Ascending aorta (tissue), 2 donors: ENCODE data around the gene CFAP47. TPM values are rescaled to one million over a fixed set of nuclear protein-coding genes. Genes with fewer than 3 reads are reported as not detected.

Experiments
- DNase-seq, 2 donors: peaks; one replicate each; pipeline ENCODE4 v3.0.0-alpha.2; 2019; ENCODE audit warnings: low spot score in 2 of 2
- H3K27ac ChIP-seq, 2 donors: fragments of 200-600 bp; sonication (generic); one replicate each; pipeline ENCODE4 v1.5.1; 2016 to 2017; ENCODE audit warnings: mild to moderate bottlenecking in 1 of 2
- H3K27me3 ChIP-seq: fragments of 200-600 bp; sonication (generic); one replicate; pipeline ENCODE4 v1.5.1; 2017
- H3K36me3 ChIP-seq, 2 donors: fragments of 200-600 bp; sonication (generic); one replicate each; pipeline ENCODE4 v1.5.1; 2016
- H3K4me1 ChIP-seq, 2 donors: fragments of 200-600 bp; sonication (generic); one replicate each; pipeline ENCODE4 v1.5.1; 2016 to 2017; ENCODE audit warnings: mild to moderate bottlenecking in 1 of 2
- H3K4me3 ChIP-seq, 2 donors: fragments of 200-600 bp; sonication (generic); one replicate each; pipeline ENCODE4 v1.5.1; 2016 to 2017; ENCODE audit warnings: mild to moderate bottlenecking in 1 of 2
- H3K9me3 ChIP-seq, 2 donors: fragments of 200-600 bp; sonication (generic); one replicate each; pipeline ENCODE4 v1.5.1; 2016
- CTCF ChIP-seq, 3 experiments: fragments of 200-600 bp in 2 of 3; fragments of 450-650 bp in 1 of 3; sonication (generic) in 2 of 3; IDR thresholded peaks; one replicate each; pipeline ENCODE4 v1.5.1; 2016 to 2019; ENCODE audit warnings: antibody characterized with exemption in 3 of 3, mild to moderate bottlenecking in 1 of 3, moderate library complexity in 1 of 3
- intact Hi-C: fragments of 100-400 bp; cut with DNase I; formaldehyde crosslinking; loops from one replicate; pipeline ENCODE4 v1.15.1; 2023
- total RNA-seq: library from RNA; depleted of rRNA; stranded (reverse); fragments of >200 nt; gene quantifications from one replicate; pipeline ENCODE4 v1.1.0, GENCODE V29; 2016

Gene CFAP47
- total RNA-seq, 1 donor from 2014 or later: not detected

DNA sequence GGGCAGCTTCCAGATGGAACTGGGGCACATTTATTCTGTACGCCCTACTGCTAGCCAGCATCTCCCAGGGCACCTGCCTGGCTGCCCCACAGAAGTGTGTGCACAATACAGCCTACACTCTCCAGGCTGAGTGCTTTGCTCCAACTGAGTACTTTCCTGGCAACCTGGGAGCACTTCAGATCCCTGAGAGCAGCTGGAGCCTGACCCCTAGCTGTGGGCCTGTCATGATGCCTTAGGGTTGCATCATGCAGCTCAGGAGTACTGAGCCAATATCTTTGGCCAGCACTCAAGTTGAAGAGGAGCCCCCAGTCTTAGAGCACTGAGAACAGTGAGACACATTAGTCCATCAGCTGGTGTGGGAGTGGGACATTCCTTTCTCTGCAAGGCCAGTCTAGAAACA, 321.9 kb downstream of the CFAP47 start:
- H3K27me3 ChIP-seq: no peaks in the 10 kb centered on the region
- no peaks in the 10 kb centered on the region for H3K36me3 ChIP-seq
- no peaks in the 10 kb centered on the region for H3K4me1 ChIP-seq
- DNase-seq: no peak
- intact Hi-C loops: no loop called here
- H3K9me3 ChIP-seq: no peaks in the 10 kb centered on the region
- TF ChIP-seq CTCF (IDR thresholded peaks at IDR 0.05): no peak
- H3K4me3 ChIP-seq: no peak overlapping the region
- no peak overlapping the region for H3K27ac ChIP-seq

DNA sequence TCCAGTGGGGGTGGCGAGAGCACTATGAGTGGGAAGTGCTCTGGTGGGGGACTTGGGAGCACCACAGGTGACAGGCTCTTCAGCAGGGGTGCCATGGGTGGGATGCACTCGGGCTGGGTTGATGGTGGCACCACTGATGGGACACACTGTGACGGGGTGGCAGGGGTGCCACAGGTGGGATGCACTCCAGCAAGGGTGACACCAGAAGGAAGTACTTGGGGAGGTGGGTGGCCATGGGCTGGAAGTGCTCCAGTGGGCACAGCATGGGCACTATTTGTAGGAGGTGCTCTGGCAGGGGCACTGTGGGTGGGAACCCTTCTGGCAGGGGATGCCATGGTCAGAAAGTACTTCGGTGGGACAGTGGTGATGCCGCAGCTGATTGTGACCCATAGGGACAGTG, 346.6 kb downstream of the CFAP47 start:
- DNase-seq: no peak
- no peak for TF ChIP-seq CTCF (IDR thresholded peaks at IDR 0.05)
- no peak overlapping the region for H3K27ac ChIP-seq
- no peaks in the 10 kb centered on the region for H3K4me1 ChIP-seq
- H3K36me3 ChIP-seq: no peaks in the 10 kb centered on the region
- H3K27me3 ChIP-seq: no peaks in the 10 kb centered on the region
- no peaks in the 10 kb centered on the region for H3K9me3 ChIP-seq
- H3K4me3 ChIP-seq: no peak overlapping the region
- intact Hi-C loops: no loop called here

DNA sequence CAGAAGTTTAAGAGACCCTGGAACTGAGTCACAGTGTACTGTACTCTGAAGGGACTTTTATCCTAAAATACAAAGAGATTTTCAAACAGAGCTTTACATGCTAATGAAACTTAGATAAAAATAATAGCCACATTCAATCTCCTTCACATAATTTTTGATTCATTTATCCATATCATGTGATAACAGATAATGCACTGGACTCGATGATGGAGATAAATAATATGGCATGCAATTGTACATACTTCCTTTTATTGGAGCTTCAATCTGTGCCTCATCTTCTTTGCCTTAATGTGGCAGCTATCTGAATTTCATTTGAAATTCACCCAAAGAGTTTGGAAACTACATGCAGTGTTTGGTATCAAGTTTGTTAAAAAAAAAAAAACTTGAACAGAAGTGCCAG, 390.6 kb downstream of the CFAP47 start:
- intact Hi-C loops: no loop called here
- Histone ChIP-seq H3K4me3 (no peak overlapping the region), H3K27ac (no peak overlapping the region), H3K36me3 (no peaks in the 10 kb centered on the region), H3K9me3 (no peaks in the 10 kb centered on the region), H3K4me1 (no peaks in the 10 kb centered on the region), H3K27me3 (no peaks in the 10 kb centered on the region)
- DNase-seq: no peak
- TF ChIP-seq CTCF (IDR thresholded peaks at IDR 0.05): no peak

GRCh38 chrX:36314303-36314702, 394.8 kb downstream of the CFAP47 start:
- intact Hi-C loops: no loop called here
- Histone ChIP-seq H3K36me3 (no peaks in the 10 kb centered on the region), H3K27me3 (no peaks in the 10 kb centered on the region), H3K27ac (no peak overlapping the region), H3K9me3 (no peaks in the 10 kb centered on the region), H3K4me1 (no peaks in the 10 kb centered on the region), H3K4me3 (no peak overlapping the region)
- no peak for DNase-seq
- no peak for TF ChIP-seq CTCF (IDR thresholded peaks at IDR 0.05)

GRCh38 chrX:36334572-36334971, 415.0 kb downstream of the CFAP47 start:
- no peaks in the 10 kb centered on the region for H3K9me3 ChIP-seq
- H3K27ac ChIP-seq: no peak overlapping the region
- H3K36me3 ChIP-seq: no peaks in the 10 kb centered on the region
- H3K4me3 ChIP-seq: no peak overlapping the region
- H3K4me1 ChIP-seq: no peaks in the 10 kb centered on the region
- intact Hi-C loops: no loop called here
- no peaks in the 10 kb centered on the region for H3K27me3 ChIP-seq
- no peak for DNase-seq
- TF ChIP-seq CTCF (IDR thresholded peaks at IDR 0.05): no peak

DNA sequence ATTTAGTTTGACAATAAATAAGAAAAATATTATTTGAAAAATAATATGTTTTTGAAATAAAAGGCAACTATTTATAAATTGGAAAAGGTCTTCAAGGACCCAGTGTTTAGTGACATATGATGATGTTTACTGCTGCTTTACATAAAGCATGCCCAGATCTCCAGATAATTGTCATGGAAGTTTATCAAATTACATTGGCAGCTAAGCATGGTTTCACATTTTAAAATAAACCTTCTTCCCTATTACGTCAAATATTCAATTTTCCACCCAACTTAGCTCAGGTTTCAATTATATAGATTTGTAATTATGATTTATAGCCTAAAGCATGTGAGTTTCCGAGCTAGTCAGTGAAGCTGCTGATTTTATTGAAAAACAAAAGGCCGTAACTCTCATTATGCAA, 417.2 kb downstream of the CFAP47 start:
- Histone ChIP-seq H3K27ac (no peak overlapping the region), H3K36me3 (no peaks in the 10 kb centered on the region), H3K4me1 (no peaks in the 10 kb centered on the region), H3K27me3 (no peaks in the 10 kb centered on the region), H3K4me3 (no peak overlapping the region), H3K9me3 (no peaks in the 10 kb centered on the region)
- no peak for TF ChIP-seq CTCF (IDR thresholded peaks at IDR 0.05)
- DNase-seq: no peak
- intact Hi-C loops: no loop called here
